GM23338 (cell line): ENCODE measurements around the gene GFAP.

Experiments used
- CTCF ChIP-seq, 2 experiments: fragments of 200-600 bp in 1 of 2; sonication (generic) in 1 of 2; conservative IDR thresholded peaks; 2 replicates each; pipeline versions ENCODE4 v1.5.1 to v1.6.1; 2016 to 2017; ENCODE audit warnings: antibody characterized with exemption in 2 of 2, low read depth in 2 of 2, mild to moderate bottlenecking in 2 of 2, moderate library complexity in 1 of 2
- EZH2 ChIP-seq: fragments of 200-600 bp; sonication (generic); IDR thresholded peaks from one replicate; pipeline ENCODE4 v1.8.0; 2017; ENCODE audit warnings: antibody characterized with exemption, mild to moderate bottlenecking, low read depth; ENCODE audit not compliant: unreplicated experiment
- EZH2phosphoT487 ChIP-seq: fragments of 200-600 bp; sonication (generic); IDR thresholded peaks from one replicate; pipeline ENCODE4 v1.8.1; 2018; ENCODE audit warnings: antibody characterized with exemption; ENCODE audit not compliant: unreplicated experiment

DNA sequence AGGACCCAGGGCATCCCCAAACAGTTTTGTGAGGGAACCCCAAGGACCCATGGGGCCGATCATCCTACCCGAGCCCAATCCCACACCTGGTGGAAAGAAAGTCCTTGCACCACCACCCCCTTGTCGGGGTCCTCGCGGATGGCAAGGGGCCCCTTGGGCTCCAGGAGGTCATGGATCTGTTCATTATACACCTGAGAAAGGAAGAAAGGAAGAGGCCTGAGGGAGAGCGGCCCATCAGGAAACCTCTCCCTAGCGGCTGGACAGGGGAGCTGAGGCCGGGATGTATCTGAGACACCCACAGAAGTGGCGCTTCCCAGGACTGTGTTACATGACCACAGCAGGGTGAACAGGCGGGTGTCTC, 19.4 kb upstream of the GFAP start:
- TF ChIP-seq CTCF (conservative IDR thresholded peaks at IDR 0.05; ENCODE audit: low read depth in 2 of 2), result no peak
- no peak for TF ChIP-seq EZH2phosphoT487
- TF ChIP-seq EZH2, result no peak
